Endodermal cell (in vitro differentiated cells): Measurements from ENCODE around the gene KRT10. TPM values are rescaled to one million over a fixed set of nuclear protein-coding genes. Genes with fewer than 3 reads are reported as not detected.

ENCODE experiments used
- DNase-seq: peaks from one replicate; pipeline ENCODE4 v3.0.0-alpha.2; 2017
- H3K27ac ChIP-seq: 2 replicates; pipeline ENCODE4 v1.5.1; 2013; ENCODE audit warnings: mild to moderate bottlenecking, low read depth, low read length, moderate library complexity
- H3K27me3 ChIP-seq: 2 replicates; pipeline ENCODE4 v1.6.1; 2013; ENCODE audit warnings: mild to moderate bottlenecking, low read length, moderate library complexity; ENCODE audit not compliant: insufficient read depth, control insufficient read depth, poor library complexity, severe bottlenecking
- H3K36me3 ChIP-seq: 2 replicates; pipeline ENCODE4 v1.7.0; 2013; ENCODE audit warnings: mild to moderate bottlenecking, low read length, moderate library complexity; ENCODE audit not compliant: control insufficient read depth, insufficient read depth
- H3K4me1 ChIP-seq: one replicate; pipeline ENCODE4 v1.7.0; 2013; ENCODE audit warnings: low read length; ENCODE audit not compliant: control insufficient read depth, insufficient read depth
- H3K4me3 ChIP-seq: 2 replicates; pipeline ENCODE4 v1.5.1; 2013; ENCODE audit warnings: mild to moderate bottlenecking, low read length, moderate library complexity
- H3K9ac ChIP-seq: 2 replicates; pipeline ENCODE4 v1.6.1; 2013; ENCODE audit warnings: mild to moderate bottlenecking, low read length, moderate library complexity; ENCODE audit not compliant: poor library complexity, severe bottlenecking; ENCODE audit errors: extremely low read depth
- H3K9me3 ChIP-seq: 2 replicates; pipeline ENCODE4 v1.6.1; 2013; ENCODE audit warnings: mild to moderate bottlenecking, low read length, moderate library complexity; ENCODE audit not compliant: control insufficient read depth
- H3K27ac Mint-ChIP-seq: 2 replicates; pipeline ENCODE4 v1.8.0; 2020; ENCODE audit warnings: mixed read lengths
- H3K27me3 Mint-ChIP-seq: 2 replicates; pipeline ENCODE4 v1.8.0; 2021; ENCODE audit warnings: mild to moderate bottlenecking, mixed read lengths; ENCODE audit not compliant: insufficient read depth
- H3K36me3 Mint-ChIP-seq: 2 replicates; pipeline ENCODE4 v1.8.0; 2020; ENCODE audit warnings: low read depth, mixed read lengths
- H3K4me1 Mint-ChIP-seq: 2 replicates; pipeline ENCODE4 v1.8.0; 2020; ENCODE audit warnings: mixed read lengths
- H3K4me3 Mint-ChIP-seq: 2 replicates; pipeline ENCODE4 v1.8.0; 2020; ENCODE audit warnings: mild to moderate bottlenecking, moderate library complexity, mixed read lengths
- H3K9me3 Mint-ChIP-seq: 2 replicates; pipeline ENCODE4 v1.8.0; 2020; ENCODE audit warnings: mild to moderate bottlenecking, mixed read lengths
- WGBS, 2 experiments: methylation state at CpG; one replicate each; pipeline versions ENCODE4 v1.1.5 to v1.1.7; 2013; ENCODE audit warnings: missing lambda C conversion rate in 2 of 2, mixed read lengths in 1 of 2; ENCODE audit not compliant: insufficient coverage in 1 of 2, insufficient read length in 1 of 2; 5-methylcytosine and 5-hydroxymethylcytosine counted together
- total RNA-seq, 2 donors: library from RNA; stranded (reverse); fragmentation: NEBNext Ultra II Directional in 1 of 2; extraction: Animal tissue kit (Norgen Biotek cat#: 25700) in 1 of 2; gene quantifications; 2 replicates in 1 of 2; 3 replicates in 1 of 2; pipeline ENCODE4 v1.2.1, GENCODE V29; 2021
- TF ChIP-seq, protein P1 (sequence below): fragments of 200-600 bp; sonication (generic); conservative IDR thresholded peaks from 2 replicates; pipeline ENCODE4 v1.5.0; 2021; ENCODE audit warnings: antibody characterized with exemption, mild to moderate bottlenecking

Gene KRT10
- total RNA-seq, 2 donors from 2014 or later = 22.3 to 46.8 TPM

DNA sequence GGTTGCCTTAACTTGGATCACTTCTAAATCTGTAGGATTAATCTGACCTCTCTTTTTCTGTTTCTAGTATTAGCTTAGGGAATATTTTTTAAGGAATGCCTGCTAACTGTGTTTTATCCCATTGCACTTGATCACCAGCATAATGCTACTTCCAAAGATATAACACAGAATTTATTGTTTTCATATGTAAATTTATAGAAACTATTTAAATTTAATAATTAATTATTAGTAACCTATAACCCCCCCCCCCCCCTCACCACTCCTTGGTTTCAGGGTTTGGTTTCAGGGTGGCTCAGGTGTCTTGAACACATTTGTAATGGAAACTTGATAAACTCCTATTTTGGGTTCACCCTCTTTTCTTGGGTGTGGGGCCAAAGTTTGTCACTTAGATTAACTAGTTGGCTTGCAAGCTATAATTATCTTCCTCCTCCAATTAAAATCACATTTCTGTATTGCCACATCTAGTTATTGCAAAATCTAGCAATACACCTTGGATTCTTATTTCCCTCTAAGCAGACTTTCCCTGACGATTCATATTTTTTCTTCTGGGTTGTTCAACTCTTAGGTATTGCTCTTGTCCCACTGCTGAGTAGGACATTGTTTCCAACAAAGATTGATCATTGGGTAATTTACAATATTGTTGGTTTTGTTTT lies 26.3 kb upstream of the KRT10 start:
- no peaks in the 10 kb centered on the region for H3K4me1 ChIP-seq
- no peak for DNase-seq
- H3K4me3 ChIP-seq = no peak overlapping the region
- Mint-ChIP-seq H3K4me1 (no peaks in the 10 kb centered on the region), H3K4me3 (no peak overlapping the region), H3K36me3 (no peaks in the 10 kb centered on the region), H3K9me3 (no peaks in the 10 kb centered on the region), H3K27me3 (peaks cover 61% of the 10 kb centered on the region), H3K27ac (no peak overlapping the region)
- peaks cover 62% of the 10 kb centered on the region for H3K27me3 ChIP-seq
- TF ChIP-seq, protein P1, sequence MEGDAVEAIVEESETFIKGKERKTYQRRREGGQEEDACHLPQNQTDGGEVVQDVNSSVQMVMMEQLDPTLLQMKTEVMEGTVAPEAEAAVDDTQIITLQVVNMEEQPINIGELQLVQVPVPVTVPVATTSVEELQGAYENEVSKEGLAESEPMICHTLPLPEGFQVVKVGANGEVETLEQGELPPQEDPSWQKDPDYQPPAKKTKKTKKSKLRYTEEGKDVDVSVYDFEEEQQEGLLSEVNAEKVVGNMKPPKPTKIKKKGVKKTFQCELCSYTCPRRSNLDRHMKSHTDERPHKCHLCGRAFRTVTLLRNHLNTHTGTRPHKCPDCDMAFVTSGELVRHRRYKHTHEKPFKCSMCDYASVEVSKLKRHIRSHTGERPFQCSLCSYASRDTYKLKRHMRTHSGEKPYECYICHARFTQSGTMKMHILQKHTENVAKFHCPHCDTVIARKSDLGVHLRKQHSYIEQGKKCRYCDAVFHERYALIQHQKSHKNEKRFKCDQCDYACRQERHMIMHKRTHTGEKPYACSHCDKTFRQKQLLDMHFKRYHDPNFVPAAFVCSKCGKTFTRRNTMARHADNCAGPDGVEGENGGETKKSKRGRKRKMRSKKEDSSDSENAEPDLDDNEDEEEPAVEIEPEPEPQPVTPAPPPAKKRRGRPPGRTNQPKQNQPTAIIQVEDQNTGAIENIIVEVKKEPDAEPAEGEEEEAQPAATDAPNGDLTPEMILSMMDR = no peak
- H3K9me3 ChIP-seq = no peaks in the 10 kb centered on the region
- 91 to 100% methylated on average over 1 of the region's 1 CpG for WGBS, 2 experiments
- H3K27ac ChIP-seq = no peak overlapping the region
- no peak overlapping the region for H3K9ac ChIP-seq
- no peaks in the 10 kb centered on the region for H3K36me3 ChIP-seq

GRCh38 chr17:40846515-40847144 lies 24.2 kb upstream of the KRT10 start:
- no peak overlapping the region for H3K27ac Mint-ChIP-seq
- peaks cover 82% of the 10 kb centered on the region for H3K27me3 ChIP-seq
- no peaks in the 10 kb centered on the region for H3K9me3 ChIP-seq
- no peak overlapping the region for H3K9ac ChIP-seq
- TF ChIP-seq, protein P1 = no peak
- peaks cover 8% of the 10 kb centered on the region for H3K4me1 Mint-ChIP-seq
- no peaks in the 10 kb centered on the region for H3K4me1 ChIP-seq
- peaks cover 80% of the 10 kb centered on the region for H3K27me3 Mint-ChIP-seq
- H3K36me3 ChIP-seq = no peaks in the 10 kb centered on the region
- H3K4me3 ChIP-seq = no peak overlapping the region
- H3K9me3 Mint-ChIP-seq = no peaks in the 10 kb centered on the region
- no peak overlapping the region for H3K4me3 Mint-ChIP-seq
- no peaks in the 10 kb centered on the region for H3K36me3 Mint-ChIP-seq
- no peak for DNase-seq
- no peak overlapping the region for H3K27ac ChIP-seq
- 90 to 92% methylated on average over 1 of the region's 1 CpG for WGBS, 2 experiments

GRCh38 chr17:40844671-40845107 lies 22.3 kb upstream of the KRT10 start:
- Mint-ChIP-seq H3K27me3 (peaks cover 95% of the 10 kb centered on the region), H3K9me3 (no peaks in the 10 kb centered on the region), H3K27ac (no peak overlapping the region), H3K4me3 (no peak overlapping the region), H3K36me3 (no peaks in the 10 kb centered on the region), H3K4me1 (peaks cover 8% of the 10 kb centered on the region)
- WGBS, 2 experiments = 93 to 98% methylated on average over 4 of the region's 4 CpGs
- Histone ChIP-seq H3K36me3 (no peaks in the 10 kb centered on the region), H3K4me1 (no peaks in the 10 kb centered on the region), H3K27ac (no peak overlapping the region), H3K9me3 (no peaks in the 10 kb centered on the region), H3K27me3 (peaks cover 91% of the 10 kb centered on the region), H3K9ac (no peak overlapping the region), H3K4me3 (no peak overlapping the region)
- no peak for DNase-seq
- TF ChIP-seq, protein P1 = no peak
